HepG2 (cell line): ENCODE results near the gene KDM8. TPM values are rescaled to one million over a fixed set of nuclear protein-coding genes. Genes with fewer than 3 reads are reported as not detected.

Source experiments
- ATAC-seq: fragments of 200-7000 bp; cut with Tn5 transposase; 3 replicates; pipeline ENCODE4 v1.9.1; 2020; ENCODE audit warnings: mild to moderate bottlenecking, moderate library complexity
- BruUV-seq: library from RNA; stranded (reverse); fragments of 400-500 nt; replicated peaks from 2 replicates; lab custom pipeline; 2021; lab: Mats Ljungman, UMichigan
- CTCF ChIA-PET: fragments of 300-600 bp; formaldehyde crosslinking; extraction: SDS; loops from one replicate; lab custom pipeline; 2021; ENCODE audit warnings: low total read pairs, inconsistent platforms, low intra/inter-chr PET ratio; lab: Yijun Ruan, JAX
- POLR2A ChIA-PET: fragments of 350-600 bp; sonication (Branson Sonifier 250); formaldehyde crosslinking; loops from one replicate; lab custom pipeline; 2020; ENCODE audit warnings: antibody characterized with exemption, inconsistent platforms; lab: Yijun Ruan, JAX
- DNase-seq: peaks from one replicate; pipeline ENCODE4 v3.0.0-alpha.2; 2015; ENCODE audit warnings: low spot score
- FAIRE-seq: peaks from 3 replicates; lab custom pipeline; 2011; peaks lifted over from hg19 to GRCh38; lab: Jason Lieb, UNC
- H2AFZ ChIP-seq: one replicate; pipeline ENCODE4 v1.6.1; 2011; ENCODE audit warnings: low read length, inconsistent platforms
- H3K27ac ChIP-seq: fragments of 300-600 bp; 3 replicates; pipeline ENCODE4 v1.8.0; 2011; ENCODE audit warnings: mixed run types, mild to moderate bottlenecking, mixed read lengths, low read length, inconsistent platforms; ENCODE audit not compliant: insufficient read depth; ENCODE audit errors: extremely low read length
- H3K27me3 ChIP-seq, 2 experiments: fragments of 200-600 bp in 1 of 2; 2 replicates in 1 of 2; 3 replicates in 1 of 2; pipeline versions ENCODE4 v1.6.0 to v1.8.0; 2011; ENCODE audit warnings: low read length in 2 of 2, mild to moderate bottlenecking in 2 of 2, moderate library complexity in 2 of 2, inconsistent platforms in 1 of 2; ENCODE audit not compliant: insufficient read depth in 2 of 2, control insufficient read depth in 1 of 2
- H3K36me3 ChIP-seq, 2 experiments: fragments of 200-600 bp in 1 of 2; replicated peaks in 1 of 2; 2 replicates in 1 of 2; 3 replicates in 1 of 2; pipeline versions ENCODE4 v1.5.1 to v1.8.0; 2011; ENCODE audit warnings: low read length in 2 of 2, inconsistent platforms in 1 of 2; ENCODE audit not compliant: insufficient read depth in 2 of 2, control insufficient read depth in 1 of 2
- H3K4me1 ChIP-seq: 2 replicates; pipeline ENCODE4 v1.5.1; 2012; ENCODE audit warnings: low read length, inconsistent platforms; ENCODE audit not compliant: insufficient read depth
- H3K4me2 ChIP-seq: 2 replicates; pipeline ENCODE4 v1.6.0; 2011; ENCODE audit warnings: low read depth, low read length, inconsistent platforms
- H3K4me3 ChIP-seq, 3 experiments: fragments of 200-600 bp in 1 of 3; sonication (generic), shearing (Covaris generic) in 1 of 3; replicated peaks in 1 of 3; 2 replicates each; pipeline ENCODE4 v1.5.1; 2011 to 2016; ENCODE audit warnings: low read length in 3 of 3, inconsistent platforms in 2 of 3, low read depth in 2 of 3, mild to moderate bottlenecking in 2 of 3, control low read depth in 1 of 3, mixed read lengths in 1 of 3; ENCODE audit not compliant: insufficient read depth in 1 of 3
- H3K79me2 ChIP-seq: one replicate; pipeline ENCODE4 v1.6.1; 2011; ENCODE audit warnings: low read length, inconsistent platforms; ENCODE audit not compliant: insufficient read depth
- H3K9ac ChIP-seq: 2 replicates; pipeline ENCODE4 v1.6.0; 2011; ENCODE audit warnings: mild to moderate bottlenecking, low read depth, low read length, inconsistent platforms; ENCODE audit not compliant: insufficient read depth
- H3K9me3 ChIP-seq: 2 replicates; pipeline ENCODE4 v1.5.1; 2012; ENCODE audit warnings: mild to moderate bottlenecking, low read length
- H4K20me1 ChIP-seq: 2 replicates; pipeline ENCODE4 v1.6.0; 2011; ENCODE audit warnings: inconsistent platforms, mild to moderate bottlenecking, low read length, moderate library complexity; ENCODE audit not compliant: insufficient read depth
- AGO2 ChIP-seq: fragments of 200-400 bp; formaldehyde crosslinking; optimal IDR thresholded peaks from 2 replicates; pipeline ENCODE3; 2017; ENCODE audit warnings: mild to moderate bottlenecking, low read depth, low read length, moderate library complexity
- ATRX ChIP-seq: sonication (generic); formaldehyde crosslinking; IDR thresholded peaks from 2 replicates; pipeline ENCODE4 v1.4.0; 2020; ENCODE audit warnings: missing genetic modification reagents, borderline replicate concordance
- BRD4 ChIP-seq: sonication (generic); formaldehyde crosslinking; IDR thresholded peaks from 2 replicates; pipeline ENCODE4 v1.4.0; 2020; ENCODE audit warnings: missing genetic modification reagents
- NFATC3 ChIP-seq: sonication (generic); formaldehyde crosslinking; IDR thresholded peaks from 2 replicates; pipeline ENCODE4 v1.5.1; 2020; ENCODE audit warnings: mild to moderate bottlenecking, missing genetic modification reagents
- SALL1 ChIP-seq: sonication (generic); formaldehyde crosslinking; IDR thresholded peaks from 2 replicates; pipeline ENCODE4 v1.8.0; 2022; ENCODE audit warnings: mild to moderate bottlenecking, missing genetic modification reagents
- STAT5B ChIP-seq: sonication (generic); formaldehyde crosslinking; IDR thresholded peaks from 2 replicates; pipeline ENCODE4 v1.4.0; 2020; ENCODE audit warnings: missing genetic modification reagents
- USF2 ChIP-seq, 2 experiments: sonication (generic) in 1 of 2; formaldehyde crosslinking in 1 of 2; IDR thresholded peaks; 2 replicates each; pipeline versions ENCODE4 v1.5.1 to v1.6.1; 2011 to 2020; ENCODE audit warnings: borderline replicate concordance in 1 of 2, low read depth in 1 of 2, low read length in 1 of 2, mild to moderate bottlenecking in 1 of 2, missing genetic modification reagents in 1 of 2, moderate library complexity in 1 of 2
- ZNF724P ChIP-seq: sonication (generic); formaldehyde crosslinking; IDR thresholded peaks from 2 replicates; pipeline ENCODE4 v1.8.0; 2022; ENCODE audit warnings: missing genetic modification reagents, borderline replicate concordance
- WGBS: methylation state at CpG from one replicate; pipeline ENCODE4 v1.1.6; 2017; ENCODE audit warnings: low lambda C conversion rate; 5-methylcytosine and 5-hydroxymethylcytosine counted together
- in situ Hi-C: cut with HindIII; loops from 2 replicates; pipeline ENCODE4 v1.10.0; 2017; ENCODE audit warnings: low pct_unique_long_range_greater_than_20kb; ENCODE audit not compliant: extremely low pct_ligation_motif_present
- intact Hi-C: fragments of 100-400 bp; cut with micrococcal nuclease; formaldehyde crosslinking; loops from one replicate; pipeline ENCODE4 v1.10.0; 2022; ENCODE audit not compliant: unreplicated experiment
- polyA plus RNA-seq, 8 experiments: library from polyadenylated mRNA; depleted of rRNA in 3 of 8; stranded (reverse) in 7 of 8; unstranded in 1 of 8; fragments of >200 nt; fragmentation: Illumina TruSeq in 4 of 8; extraction: Trizol in 4 of 8; gene quantifications; 2 replicates each; pipeline versions ENCODE4 v1.2.1 to v1.2.3, GENCODE V29; 2011 to 2016; ENCODE audit warnings: low read depth in 4 of 8, missing spikeins in 1 of 8, mixed read lengths in 1 of 8; ENCODE audit not compliant: insufficient read depth in 1 of 8
- total RNA-seq, 5 experiments: library from RNA; depleted of rRNA; stranded (reverse); fragments of >200 nt; fragmentation: Illumina TruSeq; extraction: Trizol; gene quantifications; 2 replicates each; pipeline ENCODE4 v1.2.3, GENCODE V29; 2016; ENCODE audit warnings: low read depth in 1 of 5

The KDM8 gene
- total and polyA plus RNA-seq, 2 of the 13 experiments (the other 11 are each of a cell fraction or from before 2014, with no cell fraction given): 3.3 to 8.6 TPM

GRCh38 chr16:27220991-27221390 is 17.7 kb downstream of the KDM8 start:
- TF ChIP-seq STAT5B (CRISPR knock-in tag) (no peak), ATRX (CRISPR knock-in tag) (no peak), NFATC3 (no peak), USF2 (IDR thresholded peaks at IDR 0.05; ENCODE audit: low read depth, low read length) (no peak), USF2 (CRISPR knock-in tag; IDR thresholded peaks at IDR 0.05; ENCODE audit: borderline replicate concordance) (no peak), SALL1 (CRISPR knock-in tag) (no peak), AGO2 (peak; percentile 56), ZNF724P (CRISPR knock-in tag) (no peak), BRD4 (CRISPR knock-in tag) (no peak)
- peaks cover 4 to 10% of the 10 kb centered on the region in 2 experiments; a peak in 3 of 5 replicates for H3K36me3 ChIP-seq
- no peak overlapping the region for H3K27ac ChIP-seq
- ChIA-PET POLR2A (interaction anchor here (2.8 kb wide), 1 partner anchor 17 kb away, joined by 12 read pairs; the partner anchor contains the start of gene KDM8), CTCF (no interaction called here)
- no peak for FAIRE-seq
- H4K20me1 ChIP-seq: no peaks in the 10 kb centered on the region
- no peak for DNase-seq
- intact Hi-C loops (no loop called here), in situ Hi-C loops (no loop called here)
- no peak overlapping the region for H2AFZ ChIP-seq
- H3K9me3 ChIP-seq: no peaks in the 10 kb centered on the region
- H3K27me3 ChIP-seq: no peaks in the 10 kb centered on the region
- no peak overlapping the region for H3K4me2 ChIP-seq
- no peaks in the 10 kb centered on the region for H3K4me1 ChIP-seq
- no peaks in the 10 kb centered on the region for H3K79me2 ChIP-seq
- no peak overlapping the region for H3K9ac ChIP-seq
- no TSS peak for BruUV-seq
- 88% methylated on average over 14 of the region's 16 CpGs for WGBS
- ATAC-seq: no peak
- H3K4me3 ChIP-seq: no peak overlapping the region
